Measurements from ENCODE around the gene CPEB4.

- TF ChIP-seq, protein P1, sequence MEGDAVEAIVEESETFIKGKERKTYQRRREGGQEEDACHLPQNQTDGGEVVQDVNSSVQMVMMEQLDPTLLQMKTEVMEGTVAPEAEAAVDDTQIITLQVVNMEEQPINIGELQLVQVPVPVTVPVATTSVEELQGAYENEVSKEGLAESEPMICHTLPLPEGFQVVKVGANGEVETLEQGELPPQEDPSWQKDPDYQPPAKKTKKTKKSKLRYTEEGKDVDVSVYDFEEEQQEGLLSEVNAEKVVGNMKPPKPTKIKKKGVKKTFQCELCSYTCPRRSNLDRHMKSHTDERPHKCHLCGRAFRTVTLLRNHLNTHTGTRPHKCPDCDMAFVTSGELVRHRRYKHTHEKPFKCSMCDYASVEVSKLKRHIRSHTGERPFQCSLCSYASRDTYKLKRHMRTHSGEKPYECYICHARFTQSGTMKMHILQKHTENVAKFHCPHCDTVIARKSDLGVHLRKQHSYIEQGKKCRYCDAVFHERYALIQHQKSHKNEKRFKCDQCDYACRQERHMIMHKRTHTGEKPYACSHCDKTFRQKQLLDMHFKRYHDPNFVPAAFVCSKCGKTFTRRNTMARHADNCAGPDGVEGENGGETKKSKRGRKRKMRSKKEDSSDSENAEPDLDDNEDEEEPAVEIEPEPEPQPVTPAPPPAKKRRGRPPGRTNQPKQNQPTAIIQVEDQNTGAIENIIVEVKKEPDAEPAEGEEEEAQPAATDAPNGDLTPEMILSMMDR (IDR thresholded peaks at IDR 0.05), result no peak
- TF ChIP-seq POLR2A (IDR thresholded peaks at IDR 0.05), result no peak
Observed at GRCh38 chr5:173843794-173844193, 44.4 kb upstream of the CPEB4 start.

All from uterus (tissue), 2 donors.